Mucosa of descending colon (tissue), 3 donors: ENCODE measurements around the gene ALDH1B1. TPM values are rescaled to one million over a fixed set of nuclear protein-coding genes. Genes with fewer than 3 reads are reported as not detected.

Source experiments
- ATAC-seq: fragments of 200-7000 bp; cut with Tn5 transposase; one replicate; pipeline ENCODE4 v1.9.1; 2020; ENCODE audit warnings: mild to moderate bottlenecking, moderate library complexity
- DNase-seq, 3 donors: peaks; one replicate each; pipeline ENCODE4 v3.0.0-alpha.2; 2020
- H3K36me3 ChIP-seq: fragments of 200-600 bp; one replicate; pipeline ENCODE4 v1.8.0; 2021; ENCODE audit warnings: low read depth, mild to moderate bottlenecking
- H3K4me1 ChIP-seq: fragments of 200-600 bp; one replicate; pipeline ENCODE4 v1.8.0; 2021; ENCODE audit warnings: low read depth, mild to moderate bottlenecking
- H3K4me3 ChIP-seq: fragments of 200-600 bp; one replicate; pipeline ENCODE4 v1.8.0; 2021; ENCODE audit warnings: mild to moderate bottlenecking
- H3K9me3 ChIP-seq: fragments of 200-600 bp; one replicate; pipeline ENCODE4 v1.8.0; 2021; ENCODE audit warnings: mild to moderate bottlenecking
- intact Hi-C, 2 donors: fragments of 100-400 bp; cut with DNase I in 1 of 2; cut with micrococcal nuclease in 1 of 2; formaldehyde crosslinking; loops; one replicate each; pipeline versions ENCODE4 v1.11.0 to v1.11.1; 2022; cut with DNase I, micrococcal nuclease
- total RNA-seq, 3 donors: library from RNA; stranded (reverse); fragmentation: NEBNext Ultra II Directional in 2 of 3; extraction: Animal tissue kit (Norgen Biotek cat#: 25700) in 2 of 3; gene quantifications; one replicate each; pipeline versions ENCODE4 v1.2.1 to v1.2.4, GENCODE V29; 2021 to 2023
- TF ChIP-seq, protein P1 (sequence below): fragments of 200-600 bp; IDR thresholded peaks from one replicate; pipeline ENCODE4 v1.8.0; 2022; ENCODE audit warnings: antibody characterized with exemption, mild to moderate bottlenecking
- donor health status: DM: no; HTN: no; CAD: no; lungs with moderate emphysema.
- donor health status: DM: no; HTN: no; CAD: no.
- donor health status: DM: no; HTN: yes; CAD: no.

The ALDH1B1 gene
- total RNA-seq, 3 donors from 2014 or later, result 39.5 to 58.1 (median 52.5) TPM

- DNase-seq (no peak), ATAC-seq (no peak)
- intact Hi-C loops, result no loop called here
Observed at GRCh38 chr9:38352530-38353328, 39.8 kb upstream of the ALDH1B1 start.

GRCh38 chr9:38355115-38355514 is 37.4 kb upstream of the ALDH1B1 start:
- Histone ChIP-seq H3K9me3 (no peaks in the 10 kb centered on the region), H3K36me3 (no peaks in the 10 kb centered on the region), H3K4me3 (no peak overlapping the region), H3K4me1 (no peaks in the 10 kb centered on the region)
- intact Hi-C loops, result no loop called here
- no peak for DNase-seq
- ATAC-seq, result no peak
- TF ChIP-seq, protein P1, sequence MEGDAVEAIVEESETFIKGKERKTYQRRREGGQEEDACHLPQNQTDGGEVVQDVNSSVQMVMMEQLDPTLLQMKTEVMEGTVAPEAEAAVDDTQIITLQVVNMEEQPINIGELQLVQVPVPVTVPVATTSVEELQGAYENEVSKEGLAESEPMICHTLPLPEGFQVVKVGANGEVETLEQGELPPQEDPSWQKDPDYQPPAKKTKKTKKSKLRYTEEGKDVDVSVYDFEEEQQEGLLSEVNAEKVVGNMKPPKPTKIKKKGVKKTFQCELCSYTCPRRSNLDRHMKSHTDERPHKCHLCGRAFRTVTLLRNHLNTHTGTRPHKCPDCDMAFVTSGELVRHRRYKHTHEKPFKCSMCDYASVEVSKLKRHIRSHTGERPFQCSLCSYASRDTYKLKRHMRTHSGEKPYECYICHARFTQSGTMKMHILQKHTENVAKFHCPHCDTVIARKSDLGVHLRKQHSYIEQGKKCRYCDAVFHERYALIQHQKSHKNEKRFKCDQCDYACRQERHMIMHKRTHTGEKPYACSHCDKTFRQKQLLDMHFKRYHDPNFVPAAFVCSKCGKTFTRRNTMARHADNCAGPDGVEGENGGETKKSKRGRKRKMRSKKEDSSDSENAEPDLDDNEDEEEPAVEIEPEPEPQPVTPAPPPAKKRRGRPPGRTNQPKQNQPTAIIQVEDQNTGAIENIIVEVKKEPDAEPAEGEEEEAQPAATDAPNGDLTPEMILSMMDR, result no peak

More at GRCh38 chr9:38352530-38353328, 39.8 kb upstream of the ALDH1B1 start:
- Histone ChIP-seq H3K9me3 (no peaks in the 10 kb centered on the region), H3K4me3 (no peak overlapping the region), H3K36me3 (no peaks in the 10 kb centered on the region), H3K4me1 (no peaks in the 10 kb centered on the region)
- TF ChIP-seq, protein P1, result no peak

GRCh38 chr9:38355517-38356120 is 36.9 kb upstream of the ALDH1B1 start:
- Histone ChIP-seq H3K36me3 (no peaks in the 10 kb centered on the region), H3K9me3 (no peaks in the 10 kb centered on the region), H3K4me3 (no peak overlapping the region), H3K4me1 (no peaks in the 10 kb centered on the region)
- DNase-seq (no peak), ATAC-seq (no peak)
- TF ChIP-seq, protein P1, result no peak
- intact Hi-C loops, result no loop called here

GRCh38 chr9:38356851-38357250 is 35.7 kb upstream of the ALDH1B1 start:
- Histone ChIP-seq H3K4me3 (no peak overlapping the region), H3K4me1 (no peaks in the 10 kb centered on the region), H3K9me3 (no peaks in the 10 kb centered on the region), H3K36me3 (no peaks in the 10 kb centered on the region)
- no peak for ATAC-seq
- TF ChIP-seq, protein P1, result no peak
- intact Hi-C loops, result no loop called here
- no peak for DNase-seq

DNA sequence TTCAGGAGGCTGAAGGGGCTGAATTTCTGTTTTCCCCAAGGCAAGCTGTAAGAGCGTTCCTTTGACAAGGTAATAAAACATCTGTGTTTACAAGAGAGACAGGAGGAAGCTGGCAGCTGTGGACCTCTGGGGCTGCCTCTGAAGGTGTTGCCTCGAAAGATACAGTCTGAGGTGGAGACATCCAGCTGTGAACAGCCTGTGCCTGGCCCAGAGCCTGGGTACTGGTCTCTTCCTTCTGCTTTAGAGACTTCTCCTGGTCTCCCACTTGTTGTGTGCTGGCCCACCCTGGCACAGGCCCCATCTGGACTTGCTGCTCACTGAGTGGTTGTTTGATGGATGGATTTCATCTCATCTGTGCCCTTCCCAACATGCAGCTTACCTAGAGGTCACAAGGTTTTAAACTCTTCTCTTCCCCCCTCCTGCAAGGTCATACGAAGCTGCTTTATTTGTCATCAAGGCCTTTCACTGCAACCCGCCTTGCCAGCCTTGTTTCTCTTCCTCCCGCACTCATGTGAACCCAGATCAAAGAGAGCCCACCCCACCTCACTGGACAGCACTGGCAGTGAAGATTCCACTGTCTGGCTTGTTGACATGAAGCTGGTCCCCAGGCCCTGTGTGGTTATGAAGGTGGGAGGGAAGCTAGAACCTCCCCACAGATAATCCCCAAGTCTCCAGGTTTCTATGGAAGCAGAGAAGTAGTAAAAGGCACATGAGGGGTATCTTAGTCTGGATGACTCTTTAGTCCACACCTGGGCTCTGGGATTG is 35.0 kb upstream of the ALDH1B1 start:
- H3K9me3 ChIP-seq, result no peaks in the 10 kb centered on the region
- no peaks in the 10 kb centered on the region for H3K36me3 ChIP-seq
- TF ChIP-seq, protein P1, result no peak
- DNase-seq (no peak), ATAC-seq (no peak)
- H3K4me1 ChIP-seq, result no peaks in the 10 kb centered on the region
- H3K4me3 ChIP-seq, result no peak overlapping the region
- intact Hi-C loops, result no loop called here
